ENCODE results near the gene RAMACL. TPM values are rescaled to one million over a fixed set of nuclear protein-coding genes. Genes with fewer than 3 reads are reported as not detected.

RAMACL gene
- total and polyA plus RNA-seq, 11 donors = 0.27 to 2.0 (median 0.69) TPM

GRCh38 chr6:166553563-166554271 is 32.8 kb downstream of the RAMACL start:
- no peaks in the 10 kb centered on the region for H3K9me3 ChIP-seq
- H3K36me3 ChIP-seq = no peaks in the 10 kb centered on the region
- peak overlapping the region in 5 of 12 donors; percentile 1 to 30 (median 6) for H3K4me3 ChIP-seq
- H3K27ac ChIP-seq = peak overlapping the region; percentile 54 to 83 (median 74)
- intact Hi-C loops (cut with DNase I) = loop anchor here in 3 of 10 donors (2.0 to 10.0 kb wide), 2 partner anchors 71 to 73 kb away; partner anchors contain the start of gene RPS6KA2 (in 3 of the 3)
- no peaks in the 10 kb centered on the region for H3K27me3 ChIP-seq
- peaks cover 0 to 56% (median 40%) of the 10 kb centered on the region in 12 donors for H3K4me1 ChIP-seq
- peak in 2 of 4 donors; percentile 28 to 33 for ATAC-seq
- TF ChIP-seq CTCF (IDR thresholded peaks at IDR 0.05) (no peak), POLR2A (IDR thresholded peaks at IDR 0.05) (no peak)
- DNase-seq = peak in 4 of 5 donors; percentile 40 to 70 (median 61)
- 51 to 60% (median 60%) methylated on average over 13 of the region's 13 CpGs for WGBS, 4 donors

DNA sequence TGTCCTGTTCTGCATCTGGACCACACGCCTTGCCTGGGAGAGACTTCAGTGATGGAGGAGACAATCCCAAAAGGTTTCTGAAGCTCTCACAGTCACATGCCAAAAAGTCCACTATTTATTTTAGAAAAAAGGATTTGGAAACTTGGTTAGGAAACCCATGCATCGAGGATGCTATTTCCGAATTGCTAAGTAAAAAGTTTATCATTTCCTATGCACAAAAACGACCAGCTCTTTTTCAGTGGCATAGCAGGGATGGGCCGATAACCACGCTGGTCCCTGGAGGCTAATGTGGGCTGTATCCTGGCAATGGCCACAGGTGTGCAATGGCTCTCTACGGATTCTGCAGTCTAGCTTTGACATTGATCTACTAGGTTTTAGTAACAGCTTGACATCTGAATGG is 33.9 kb downstream of the RAMACL start:
- intact Hi-C loops (cut with DNase I) = loop anchor here in 2 of 10 donors (10.0 kb wide), 1 partner anchor 72 kb away; the partner anchor contains the start of gene RPS6KA2 (in 2 of the 2)
- peak overlapping the region in 8 of 12 donors; percentile 61 to 83 (median 74) for H3K27ac ChIP-seq

GRCh38 chr6:166551754-166552495 is 34.6 kb downstream of the RAMACL start:
- Histone ChIP-seq H3K27me3 (no peaks in the 10 kb centered on the region), H3K4me3 (no peak overlapping the region), H3K4me1 (peaks cover 0 to 43% (median 35%) of the 10 kb centered on the region in 12 donors), H3K27ac (peak overlapping the region in 1 of 12 donors; percentile 83), H3K9me3 (no peaks in the 10 kb centered on the region), H3K36me3 (peaks cover 0 to 3% (median 0%) of the 10 kb centered on the region in 9 donors)
- WGBS, 4 donors = 91 to 95% (median 93%) methylated on average over 16 of the region's 16 CpGs
- DNase-seq (no peak), ATAC-seq (no peak)
- TF ChIP-seq POLR2A (IDR thresholded peaks at IDR 0.05) (no peak), CTCF (IDR thresholded peaks at IDR 0.05) (no peak)
- intact Hi-C loops (cut with DNase I) = loop anchor here in 2 of 10 donors (10.0 kb wide), 1 partner anchor 73 kb away; the partner anchor contains the start of gene RPS6KA2 (in 2 of the 2)

More for the DNA sequence above, 33.9 kb downstream of the RAMACL start:
- no peaks in the 10 kb centered on the region for H3K36me3 ChIP-seq
- no peaks in the 10 kb centered on the region for H3K9me3 ChIP-seq
- H3K27me3 ChIP-seq = no peaks in the 10 kb centered on the region
- ATAC-seq = no peak
- DNase-seq = no peak
- TF ChIP-seq CTCF (IDR thresholded peaks at IDR 0.05) (no peak), POLR2A (IDR thresholded peaks at IDR 0.05) (no peak)
- H3K4me3 ChIP-seq = no peak overlapping the region
- H3K4me1 ChIP-seq = peaks cover 0 to 48% (median 40%) of the 10 kb centered on the region in 12 donors
- 79 to 91% (median 85%) methylated on average over 7 of the region's 7 CpGs for WGBS, 4 donors

- Histone ChIP-seq H3K27me3 (no peaks in the 10 kb centered on the region), H3K4me3 (no peak overlapping the region), H3K4me1 (peaks cover 0 to 13% (median 2%) of the 10 kb centered on the region in 12 donors), H3K36me3 (peaks cover 0 to 3% (median 0%) of the 10 kb centered on the region in 9 donors), H3K27ac (no peak overlapping the region), H3K9me3 (no peaks in the 10 kb centered on the region)
- intact Hi-C loops (cut with DNase I) = no loop called here
- no peak for TF ChIP-seq POLR2A (IDR thresholded peaks at IDR 0.05)
- DNase-seq = no peak
- no peak for ATAC-seq
- whole genome bisulfite sequencing, 4 donors = 93 to 97% (median 97%) methylated on average over 6 of the region's 6 CpGs
Observed at GRCh38 chr6:166546653-166547052, 39.8 kb downstream of the RAMACL start.
